ENCODE results near the gene SPTLC2. TPM values are rescaled to one million over a fixed set of nuclear protein-coding genes. Genes with fewer than 3 reads are reported as not detected.

Gene SPTLC2
- total RNA-seq, 1 donor from 2014 or later = 12.3 TPM

- Mint-ChIP-seq H3K9me3 (no peaks in the 10 kb centered on the region), H3K4me3 (no peak overlapping the region), H3K27me3 (ENCODE audit: insufficient read depth, low read depth) (peaks cover 3% of the 10 kb centered on the region), H3K27ac (no peak overlapping the region), H3K36me3 (peaks cover 7% of the 10 kb centered on the region), H3K4me1 (no peaks in the 10 kb centered on the region)
- TF ChIP-seq CTCF (IDR thresholded peaks at IDR 0.05) (no peak), EZH2 (IDR thresholded peaks at IDR 0.05) (no peak), EZH2phosphoT487 (IDR thresholded peaks at IDR 0.05) (no peak)
- no peaks in the 10 kb centered on the region for H3K36me3 ChIP-seq
- H3K79me2 ChIP-seq (ENCODE audit: low read depth) = no peaks in the 10 kb centered on the region
- H2AFZ ChIP-seq (replicated peaks) = no peak overlapping the region
- no peaks in the 10 kb centered on the region for H3K4me1 ChIP-seq
- DNase-seq (ENCODE audit: low spot score) = no peak
- no peak overlapping the region for H3K9ac ChIP-seq
- no peak overlapping the region for H3K27ac ChIP-seq
- H3K27me3 ChIP-seq = no peaks in the 10 kb centered on the region
- H3K9me3 ChIP-seq (ENCODE audit: low read depth) = no peaks in the 10 kb centered on the region
- H3F3A ChIP-seq (ENCODE audit: low read depth) = no peaks in the 10 kb centered on the region
- no peaks in the 10 kb centered on the region for H4K20me1 ChIP-seq (ENCODE audit: low read depth)
- H3K4me2 ChIP-seq = no peak overlapping the region
- H3K4me3 ChIP-seq = no peak overlapping the region
These were observed 61.4 kb downstream of the SPTLC2 start for GRCh38 chr14:77554816-77555599.

- Histone ChIP-seq H3K27ac (no peak overlapping the region), H3K4me3 (no peak overlapping the region), H3K4me1 (no peaks in the 10 kb centered on the region), H3K4me2 (no peak overlapping the region), H3K79me2 (ENCODE audit: low read depth) (no peaks in the 10 kb centered on the region), H2AFZ (replicated peaks) (no peak overlapping the region), H3K9ac (no peak overlapping the region), H3K9me3 (ENCODE audit: low read depth) (no peaks in the 10 kb centered on the region), H3K27me3 (no peaks in the 10 kb centered on the region), H3F3A (ENCODE audit: low read depth) (no peaks in the 10 kb centered on the region), H3K36me3 (no peaks in the 10 kb centered on the region), H4K20me1 (ENCODE audit: low read depth) (no peaks in the 10 kb centered on the region)
- H3K4me3 Mint-ChIP-seq = no peak overlapping the region
- peaks cover 3% of the 10 kb centered on the region for H3K27me3 Mint-ChIP-seq (ENCODE audit: insufficient read depth, low read depth)
- no peaks in the 10 kb centered on the region for H3K9me3 Mint-ChIP-seq
- no peak overlapping the region for H3K27ac Mint-ChIP-seq
- peaks cover 6% of the 10 kb centered on the region for H3K4me1 Mint-ChIP-seq
- peaks cover 6% of the 10 kb centered on the region for H3K36me3 Mint-ChIP-seq
- DNase-seq (ENCODE audit: low spot score) = no peak
- no peak for TF ChIP-seq EZH2phosphoT487 (IDR thresholded peaks at IDR 0.05)
- no peak for TF ChIP-seq CTCF (IDR thresholded peaks at IDR 0.05)
- no peak for TF ChIP-seq EZH2 (IDR thresholded peaks at IDR 0.05)
These were observed 62.2 kb downstream of the SPTLC2 start for GRCh38 chr14:77554207-77554606.

- peak; percentile 27 for DNase-seq (ENCODE audit: low spot score)
- Histone ChIP-seq H3K27me3 (no peaks in the 10 kb centered on the region), H2AFZ (replicated peaks) (no peak overlapping the region), H3K4me3 (no peak overlapping the region), H3K4me2 (no peak overlapping the region), H3K79me2 (ENCODE audit: low read depth) (no peaks in the 10 kb centered on the region), H3K9ac (no peak overlapping the region), H3K4me1 (no peaks in the 10 kb centered on the region), H3F3A (ENCODE audit: low read depth) (no peaks in the 10 kb centered on the region), H3K36me3 (no peaks in the 10 kb centered on the region), H4K20me1 (ENCODE audit: low read depth) (no peaks in the 10 kb centered on the region), H3K27ac (no peak overlapping the region), H3K9me3 (ENCODE audit: low read depth) (no peaks in the 10 kb centered on the region)
- H3K27me3 Mint-ChIP-seq (ENCODE audit: insufficient read depth, low read depth) = peaks cover 3% of the 10 kb centered on the region
- no peaks in the 10 kb centered on the region for H3K9me3 Mint-ChIP-seq
- H3K4me1 Mint-ChIP-seq = peaks cover 13% of the 10 kb centered on the region
- peaks cover 15% of the 10 kb centered on the region for H3K36me3 Mint-ChIP-seq
- H3K4me3 Mint-ChIP-seq = no peak overlapping the region
- no peak overlapping the region for H3K27ac Mint-ChIP-seq
- no peak for TF ChIP-seq EZH2 (IDR thresholded peaks at IDR 0.05)
- TF ChIP-seq CTCF (IDR thresholded peaks at IDR 0.05) = no peak
- no peak for TF ChIP-seq EZH2phosphoT487 (IDR thresholded peaks at IDR 0.05)
These were observed 67.0 kb downstream of the SPTLC2 start for GRCh38 chr14:77549451-77549850.
